G401 (cell line): ENCODE data around the gene CCDC14. TPM values are rescaled to one million over a fixed set of nuclear protein-coding genes. Genes with fewer than 3 reads are reported as not detected.
"Not testable (repeated sequence)": the region's sequence is repeated elsewhere in the genome, so short reads cannot be mapped to it uniquely, and the experiment has no call there.

Source experiments
- DNase-seq: peaks from one replicate; pipeline ENCODE4 v3.0.0-alpha.2; 2015; ENCODE audit warnings: low spot score
- in situ Hi-C: cut with HindIII; loops from 2 replicates; pipeline ENCODE4 v1.10.0; 2016; ENCODE audit warnings: low sequenced_read_pairs, mixed read lengths
- total RNA-seq: library from RNA; depleted of rRNA; stranded (reverse); fragments of >200 nt; shearing (Covaris generic); gene quantifications from 2 replicates; pipeline ENCODE4 v1.2.3, GENCODE V29; 2014

CCDC14 gene
- total RNA-seq, 1 experiment from 2014 or later, result 24.5 TPM

GRCh38 chr3:123919353-123919752 is 41.7 kb downstream of the CCDC14 start:
- in situ Hi-C loops, result no loop called here
- no peak for DNase-seq

GRCh38 chr3:123914829-123915228 is 46.2 kb downstream of the CCDC14 start:
- in situ Hi-C loops, result no loop called here
- no peak for DNase-seq

DNA sequence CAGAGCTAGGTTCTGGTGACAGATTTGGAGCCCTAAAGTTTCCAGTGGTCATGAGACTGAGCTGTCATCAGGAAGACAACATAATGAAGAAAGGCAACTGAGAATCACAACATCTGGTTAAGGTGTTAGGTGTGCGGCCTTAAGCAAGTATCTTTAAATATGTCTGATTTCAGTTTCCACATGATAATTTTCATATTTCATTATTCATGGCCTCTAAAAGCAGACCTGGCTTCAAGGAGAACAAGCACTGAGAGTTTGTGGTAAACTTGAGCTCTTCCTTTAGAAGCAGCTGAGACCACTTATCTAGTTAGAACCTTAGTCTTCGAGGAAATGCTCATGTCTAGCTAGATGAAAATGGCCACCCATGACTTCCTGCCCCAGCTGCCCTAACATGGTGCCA is 51.2 kb downstream of the CCDC14 start:
- no peak for DNase-seq
- in situ Hi-C loops, result no loop called here

DNA sequence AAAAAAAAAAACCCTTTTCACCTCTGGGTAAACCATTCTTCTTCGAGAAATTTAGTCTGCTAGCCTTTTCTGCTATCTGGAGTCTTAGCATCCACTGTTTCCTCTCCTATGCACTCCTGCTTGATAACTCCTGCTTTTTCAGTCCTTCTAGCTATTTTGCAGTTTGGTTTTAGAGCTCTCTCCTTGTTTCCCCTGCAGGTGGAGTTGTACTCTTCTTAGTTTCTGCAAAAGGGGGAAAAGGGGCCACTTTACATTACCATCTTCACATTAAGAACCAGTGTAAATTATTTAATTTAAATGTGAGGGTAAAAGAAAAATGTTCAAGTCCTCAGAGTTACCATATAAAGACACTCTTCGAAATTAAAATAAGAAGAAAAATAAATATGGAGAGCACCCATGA is 53.3 kb downstream of the CCDC14 start:
- in situ Hi-C loops, result no loop called here
- no peak for DNase-seq

DNA sequence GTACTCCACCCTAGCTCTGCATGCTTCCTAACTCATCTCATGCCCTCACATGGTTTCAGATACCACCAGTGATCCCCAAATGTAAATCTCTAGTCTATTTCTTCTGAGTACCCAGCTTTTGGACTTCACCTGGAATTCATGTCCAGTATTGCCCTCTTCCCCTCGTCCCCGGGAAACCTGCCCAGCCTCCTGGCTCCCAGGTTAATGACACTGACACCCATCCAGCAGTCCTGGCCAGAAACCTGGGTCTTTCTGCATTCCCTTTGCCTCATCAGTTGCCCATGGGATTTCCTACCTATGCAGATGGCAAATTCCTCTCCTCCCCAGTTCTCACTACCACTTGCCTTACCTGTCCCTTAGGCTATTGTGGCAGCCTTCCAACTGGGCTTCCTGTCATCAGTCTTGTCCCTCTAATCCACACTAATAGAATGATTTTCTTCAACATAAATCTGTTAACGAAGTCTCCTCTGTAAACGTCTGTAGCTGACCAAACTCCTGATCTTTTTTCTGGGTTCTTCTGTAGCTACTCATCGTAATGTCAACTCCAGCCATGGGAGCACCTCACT is 61.6 kb downstream of the CCDC14 start:
- in situ Hi-C loops, result no loop called here
- no peak for DNase-seq

GRCh38 chr3:123893012-123893411 is 68.0 kb downstream of the CCDC14 start:
- in situ Hi-C loops, result no loop called here
- DNase-seq, result no peak

- no peak for DNase-seq
- in situ Hi-C loops, result no loop called here
These were observed 68.8 kb downstream of the CCDC14 start for GRCh38 chr3:123892195-123892594.

DNA sequence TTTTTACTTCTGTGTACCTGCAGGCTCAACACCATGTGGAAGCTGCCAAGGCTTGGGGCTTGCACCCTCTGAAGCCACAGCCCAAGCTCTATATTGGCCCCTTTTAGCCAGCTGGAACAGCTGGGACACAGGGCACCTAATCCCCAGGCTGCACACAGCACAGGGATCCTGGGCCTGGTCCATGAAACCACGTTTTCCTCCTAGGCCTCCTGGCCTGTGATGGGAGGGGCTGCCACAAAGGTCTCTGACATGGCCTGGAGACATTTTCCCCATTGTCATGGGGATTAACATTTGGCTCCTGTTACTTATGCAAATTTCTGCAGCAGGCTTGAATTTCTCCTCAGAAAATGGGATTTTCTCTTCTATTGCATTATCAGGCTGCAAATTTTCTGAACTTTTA is 70.0 kb downstream of the CCDC14 start:
- DNase-seq, in situ Hi-C loops: not testable (repeated sequence)

GRCh38 chr3:123890162-123890561 is 70.9 kb downstream of the CCDC14 start:
- in situ Hi-C loops, DNase-seq: not testable (repeated sequence)

- in situ Hi-C loops, result no loop called here
These were observed 76.0 kb downstream of the CCDC14 start for GRCh38 chr3:123884993-123885392.

GRCh38 chr3:123884203-123884831 is 76.7 kb downstream of the CCDC14 start, which contains the start of gene MYLK:
TSS of gene MYLK (minus strand) at chr3:123884332. CDS start at chr3:123793841, 90,491 bp downstream.
- in situ Hi-C loops, result no loop called here
- DNase-seq, result no peak

More at GRCh38 chr3:123884993-123885392, 76.0 kb downstream of the CCDC14 start:
- no peak for DNase-seq

DNA sequence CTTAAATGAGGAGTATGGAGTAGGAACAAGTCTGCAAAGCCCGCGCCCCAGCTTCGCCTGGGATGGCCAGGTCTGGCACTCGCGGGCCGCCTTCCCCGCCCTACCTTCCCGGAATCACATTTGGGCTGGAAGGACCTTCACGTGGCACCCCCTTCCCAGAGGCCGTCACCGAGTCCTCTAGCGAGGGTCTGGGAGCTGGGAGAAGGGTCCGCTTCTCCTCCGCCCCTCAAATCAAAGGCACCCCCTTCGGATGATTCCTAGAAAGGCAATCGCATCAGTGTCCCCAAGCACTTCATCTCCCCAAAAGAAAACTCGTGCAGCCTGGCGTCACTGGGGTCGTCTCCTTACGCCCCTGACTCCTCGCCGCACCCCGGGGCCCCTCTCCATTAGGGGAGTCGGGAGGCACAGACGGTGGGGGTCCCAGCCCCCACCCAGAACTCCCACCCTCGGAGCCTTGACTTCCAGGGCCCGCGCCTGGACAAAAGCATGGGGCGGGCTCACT is 77.3 kb downstream of the CCDC14 start:
- DNase-seq, result no peak
- in situ Hi-C loops, result no loop called here

DNA sequence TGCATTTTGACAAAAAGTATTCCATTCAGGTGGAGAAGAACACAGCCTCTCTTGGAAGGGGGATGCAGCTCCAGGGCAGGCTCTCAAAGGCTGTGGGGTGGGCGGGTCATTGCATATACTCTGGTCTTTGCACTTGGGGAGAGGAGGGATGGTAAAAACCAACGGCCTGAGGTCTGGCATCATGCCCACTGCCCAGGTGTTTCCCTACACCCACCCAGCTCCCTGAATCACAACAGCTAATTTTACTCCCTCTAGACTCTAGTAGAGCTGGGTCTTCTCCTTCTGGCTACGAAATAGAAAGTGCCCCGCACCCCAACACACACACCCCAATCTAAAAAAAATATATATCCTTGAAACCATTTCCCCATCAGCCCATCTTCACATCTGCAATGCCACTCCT is 77.9 kb downstream of the CCDC14 start:
- in situ Hi-C loops, result no loop called here
- DNase-seq, result no peak

DNA sequence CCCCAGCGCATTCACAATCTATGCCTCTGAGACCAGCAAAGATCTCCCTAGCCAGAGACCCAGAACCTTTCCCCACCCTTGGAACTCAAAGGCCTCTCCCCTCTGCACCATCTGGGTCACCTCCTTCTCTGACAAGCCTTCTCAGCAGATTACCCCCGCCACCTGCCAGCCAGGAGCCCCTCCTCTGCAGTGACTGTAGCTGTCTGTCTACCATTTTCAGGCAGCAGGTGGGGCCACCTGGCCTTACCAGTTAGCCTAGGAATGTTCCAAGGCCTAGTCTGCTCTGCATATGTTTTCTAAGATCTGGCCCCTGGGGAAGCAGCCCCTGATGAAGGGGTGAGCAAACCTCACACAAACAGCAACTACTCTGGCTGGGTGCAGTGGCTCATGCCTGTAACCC is 79.3 kb downstream of the CCDC14 start:
- in situ Hi-C loops, result no loop called here
- DNase-seq, result no peak

DNA sequence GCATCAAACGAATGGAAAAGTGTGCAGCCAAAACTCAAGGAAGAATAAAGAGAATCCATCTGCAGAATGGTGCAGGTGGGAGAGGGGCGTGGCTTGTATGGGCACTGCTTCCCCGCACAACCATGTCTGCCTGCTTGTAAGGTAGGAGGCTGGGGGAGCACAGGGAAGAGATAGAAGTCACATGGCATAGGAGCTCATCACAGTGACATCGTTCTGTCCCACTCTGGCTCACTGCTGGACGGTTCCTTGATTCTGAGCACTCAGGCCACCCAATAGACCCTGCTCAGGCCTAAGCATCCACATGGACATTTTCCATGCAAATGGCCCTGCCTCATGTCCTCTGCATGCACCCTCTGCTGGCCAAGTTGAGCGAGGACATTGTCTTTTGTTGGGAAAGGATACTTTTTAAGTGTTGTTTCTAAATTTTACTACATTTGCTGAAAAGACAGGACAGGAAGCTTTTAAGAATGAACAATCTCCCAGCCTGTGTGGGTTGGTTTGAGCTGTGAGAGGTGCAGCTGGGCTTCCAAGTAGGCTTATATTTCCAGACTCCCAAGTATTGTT is 79.9 kb downstream of the CCDC14 start:
- DNase-seq, result no peak
- in situ Hi-C loops, result no loop called here

DNA sequence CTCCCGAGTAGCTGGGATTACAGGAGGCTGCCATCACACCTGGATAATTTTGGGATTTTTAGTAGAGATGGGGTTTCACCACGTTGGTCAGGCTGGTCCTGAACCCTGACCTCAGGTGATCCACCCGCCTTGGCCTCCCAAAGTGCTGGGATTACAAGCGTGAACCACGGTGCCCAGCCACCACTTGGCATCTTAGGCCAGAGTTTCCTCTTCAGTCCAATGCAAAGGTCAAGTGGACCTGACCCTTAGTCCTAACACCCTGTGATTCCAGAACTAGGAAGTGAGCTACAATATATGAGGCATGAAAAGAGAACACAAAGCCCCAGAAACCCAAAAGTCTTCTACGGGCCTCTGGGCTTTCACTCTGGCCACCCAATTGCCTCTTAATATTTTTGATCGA is 82.2 kb downstream of the CCDC14 start:
- no peak for DNase-seq
- in situ Hi-C loops, result no loop called here

GRCh38 chr3:123877965-123878364 is 83.1 kb downstream of the CCDC14 start:
- in situ Hi-C loops, result no loop called here

GRCh38 chr3:123877466-123877865 is 83.6 kb downstream of the CCDC14 start:
- in situ Hi-C loops, result no loop called here
- DNase-seq, result no peak

More at GRCh38 chr3:123877965-123878364, 83.1 kb downstream of the CCDC14 start:
- DNase-seq, result no peak

GRCh38 chr3:123876858-123877257 is 84.2 kb downstream of the CCDC14 start:
- in situ Hi-C loops, result no loop called here
- no peak for DNase-seq

GRCh38 chr3:123872621-123873020 is 88.4 kb downstream of the CCDC14 start:
- in situ Hi-C loops, result no loop called here

DNA sequence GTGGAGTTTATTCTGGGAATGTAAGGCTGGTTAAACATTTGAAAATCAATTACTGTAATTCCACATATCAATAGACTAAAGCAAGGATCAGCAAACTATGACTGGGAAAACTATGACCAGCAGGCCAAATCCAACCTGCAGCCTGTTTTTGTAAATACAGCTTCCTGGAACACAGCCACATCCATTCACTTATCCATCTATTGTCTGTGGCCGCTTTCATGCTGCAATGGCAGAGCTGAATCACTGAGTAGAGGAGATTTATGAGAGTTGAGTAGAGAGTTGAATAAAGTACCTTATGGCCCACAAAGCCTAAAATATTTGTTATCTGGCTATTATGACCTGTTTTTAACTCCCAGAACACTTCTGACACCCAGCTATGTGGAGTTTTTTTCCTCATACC is 89.1 kb downstream of the CCDC14 start:
- in situ Hi-C loops, result no loop called here
- no peak for DNase-seq

More at GRCh38 chr3:123872621-123873020, 88.4 kb downstream of the CCDC14 start:
- DNase-seq, result no peak
